ENCODE data around the gene KDM4B.

Gene KDM4B

GRCh38 chr19:5052945-5053485, 84.1 kb downstream of the KDM4B start:
- CTCF ChIA-PET = interaction anchor here (1.1 kb wide), 2 partner anchors 10 to 14 kb away, joined by 3 read pairs; no protein-coding TSS in a partner anchor
- no peak for DNase-seq (ENCODE audit: extremely low spot score)
- no peak for TF ChIP-seq CTCF (IDR thresholded peaks at IDR 0.05; ENCODE audit: control extremely low read depth, extremely low read depth, low read depth, missing control alignments)
- POLR2A ChIA-PET = interaction anchor here (0.5 kb wide), 1 partner anchor 10 kb away, joined by 3 read pairs; no protein-coding TSS in a partner anchor

DNA sequence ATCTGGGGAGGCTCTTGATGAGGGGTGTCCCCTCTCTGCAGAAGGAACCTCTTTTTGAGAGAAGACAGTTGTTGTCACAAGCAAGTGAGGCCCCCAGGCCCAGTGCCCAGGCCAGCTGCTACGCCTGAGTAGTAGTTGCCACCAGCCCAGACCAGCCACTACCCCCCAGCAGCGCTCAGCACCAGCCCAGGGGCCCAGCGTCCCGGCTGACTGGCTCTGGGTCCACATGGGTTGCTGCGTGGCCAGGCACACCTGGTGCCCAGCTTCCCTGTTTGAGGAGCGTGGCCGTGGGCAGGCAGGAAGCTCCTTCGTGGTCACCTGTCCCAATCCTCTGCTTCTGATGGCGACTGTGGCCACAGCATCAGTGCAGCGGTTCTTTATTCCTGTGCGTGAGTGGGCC, 84.7 kb downstream of the KDM4B start:
- TF ChIP-seq CTCF (IDR thresholded peaks at IDR 0.05; ENCODE audit: control extremely low read depth, extremely low read depth, low read depth, missing control alignments) = no peak
- DNase-seq (ENCODE audit: extremely low spot score) = no peak
- ChIA-PET CTCF (no interaction called here), POLR2A (no interaction called here)

DNA sequence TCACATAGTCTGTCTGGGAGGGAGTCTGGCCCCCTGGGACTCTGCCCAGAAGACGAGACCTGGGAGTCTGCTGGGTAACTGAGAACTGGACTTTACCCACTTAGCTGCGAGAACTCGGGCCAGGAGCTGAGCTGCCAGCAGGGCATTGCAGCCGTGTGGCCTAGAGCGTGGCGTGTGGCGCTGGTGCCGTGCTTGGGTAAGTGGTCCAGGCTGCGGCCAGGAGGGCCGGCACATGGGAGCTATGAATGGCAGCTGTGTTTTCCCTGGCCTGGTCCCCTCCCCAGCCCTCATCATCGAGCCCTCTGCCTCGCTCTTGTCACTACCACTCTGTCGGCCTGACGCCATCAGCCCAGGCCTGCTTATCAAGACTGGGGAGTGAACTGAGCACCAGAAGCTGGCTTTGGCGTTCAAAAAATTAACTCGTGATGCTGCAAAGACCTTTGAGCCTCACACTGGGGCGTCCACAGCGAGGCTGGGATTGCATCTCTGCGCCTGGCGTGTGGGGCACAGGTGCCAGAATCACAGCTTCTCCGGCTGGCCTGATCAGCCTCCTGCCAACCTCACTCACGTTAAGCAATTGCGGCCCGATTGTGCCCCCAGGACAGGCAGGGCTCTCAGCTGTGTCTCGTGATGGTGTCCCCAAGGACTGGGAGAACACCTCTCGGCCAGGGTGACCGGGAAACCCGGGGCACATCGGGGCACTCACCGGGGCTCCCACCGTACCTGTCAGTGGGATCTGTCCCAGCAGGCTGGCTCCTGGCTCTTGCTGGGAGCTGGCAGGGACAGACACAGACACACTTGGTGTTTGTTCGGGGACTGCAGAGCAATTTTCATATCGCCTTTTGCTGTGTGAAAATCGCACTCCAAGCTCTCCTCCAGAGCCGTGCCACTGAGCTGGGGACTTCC, 85.9 kb downstream of the KDM4B start:
- no peak for DNase-seq (ENCODE audit: extremely low spot score)
- POLR2A ChIA-PET = no interaction called here
- no peak for TF ChIP-seq CTCF (IDR thresholded peaks at IDR 0.05; ENCODE audit: control extremely low read depth, extremely low read depth, low read depth, missing control alignments)
- CTCF ChIA-PET = interaction anchor here (1.0 kb wide), 1 partner anchor 524 kb away, joined by 3 read pairs; no protein-coding TSS in a partner anchor

- POLR2A ChIA-PET = no interaction called here
- CTCF ChIA-PET = no interaction called here
- TF ChIP-seq CTCF (IDR thresholded peaks at IDR 0.05; ENCODE audit: control extremely low read depth, extremely low read depth, low read depth, missing control alignments) = no peak
- DNase-seq (ENCODE audit: extremely low spot score) = no peak
These were observed 86.5 kb downstream of the KDM4B start for GRCh38 chr19:5055457-5055776.

DNA sequence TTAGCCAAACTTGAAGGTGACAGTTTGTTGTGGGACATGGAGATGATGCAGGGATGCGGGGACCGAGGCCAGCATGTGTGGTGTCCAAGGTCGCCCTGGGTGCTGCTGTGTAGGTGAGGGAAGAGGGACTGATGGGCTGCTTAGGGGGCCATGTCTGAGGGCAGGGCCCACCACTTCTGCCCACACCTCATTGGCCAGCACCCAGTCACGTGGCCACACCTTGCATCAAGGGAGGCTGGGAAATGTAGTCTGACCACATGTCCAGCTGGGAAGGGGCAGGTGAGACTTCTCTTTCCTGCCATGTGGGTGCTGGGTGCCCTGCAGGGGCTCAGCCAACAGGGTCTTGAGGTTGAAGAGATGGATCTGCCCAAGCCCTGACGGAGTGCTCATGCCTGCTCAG, 88.9 kb downstream of the KDM4B start:
- ChIA-PET POLR2A (no interaction called here), CTCF (no interaction called here)
- DNase-seq (ENCODE audit: extremely low spot score) = no peak
- TF ChIP-seq CTCF (IDR thresholded peaks at IDR 0.05; ENCODE audit: control extremely low read depth, extremely low read depth, low read depth, missing control alignments) = no peak

- DNase-seq (ENCODE audit: extremely low spot score) = no peak
- TF ChIP-seq CTCF (IDR thresholded peaks at IDR 0.05; ENCODE audit: control extremely low read depth, extremely low read depth, low read depth, missing control alignments) = no peak
- CTCF ChIA-PET = no interaction called here
- POLR2A ChIA-PET = no interaction called here
These were observed 89.8 kb downstream of the KDM4B start for GRCh38 chr19:5058521-5059212.
